HepG2 (cell line): Measurements from ENCODE around the gene LYRM1. TPM values are rescaled to one million over a fixed set of nuclear protein-coding genes. Genes with fewer than 3 reads are reported as not detected.

Experiments used
- CEBPB ChIP-seq: IDR thresholded peaks from 2 replicates; pipeline ENCODE4 v1.6.1; 2011; ENCODE audit warnings: low read depth, low read length, improper control_type of control experiment, borderline replicate concordance
- CEBPG ChIP-seq: IDR thresholded peaks from 2 replicates; pipeline ENCODE4 v1.6.1; 2016
- ESRRA ChIP-seq: sonication (generic); formaldehyde crosslinking; IDR thresholded peaks from 2 replicates; pipeline ENCODE4 v1.5.1; 2020; ENCODE audit warnings: mild to moderate bottlenecking, low read depth, missing genetic modification reagents
- IRF1 ChIP-seq: sonication (generic); formaldehyde crosslinking; IDR thresholded peaks from 2 replicates; pipeline ENCODE4 v1.4.0; 2020; ENCODE audit warnings: low read depth, mild to moderate bottlenecking, missing genetic modification reagents
- KDM6A ChIP-seq: IDR thresholded peaks from 2 replicates; pipeline ENCODE4 v1.6.1; 2016; ENCODE audit warnings: low read depth
- MAFK ChIP-seq, 2 experiments: IDR thresholded peaks in 1 of 2; conservative IDR thresholded peaks in 1 of 2; 2 replicates each; pipeline ENCODE4 v1.6.1; 2011; ENCODE audit warnings: improper control_type of control experiment in 2 of 2, low read length in 2 of 2
- NCOA2 ChIP-seq: sonication (generic); formaldehyde crosslinking; IDR thresholded peaks from 2 replicates; pipeline ENCODE4 v1.8.0; 2022; ENCODE audit warnings: inconsistent platforms
- NPAS2 ChIP-seq: sonication (generic); formaldehyde crosslinking; IDR thresholded peaks from 2 replicates; pipeline ENCODE4 v1.8.0; 2022; ENCODE audit warnings: mild to moderate bottlenecking, missing genetic modification reagents, borderline replicate concordance
- RAD21 ChIP-seq: fragments of 450-650 bp; formaldehyde crosslinking; IDR thresholded peaks from 2 replicates; pipeline ENCODE4 v1.5.0; 2020; ENCODE audit warnings: mild to moderate bottlenecking
- SALL2 ChIP-seq: sonication (generic); formaldehyde crosslinking; IDR thresholded peaks from 2 replicates; pipeline ENCODE4 v1.8.1; 2023; ENCODE audit warnings: mild to moderate bottlenecking, missing genetic modification reagents, inconsistent platforms
- SMC3 ChIP-seq: IDR thresholded peaks from 2 replicates; pipeline ENCODE4 v1.6.1; 2011; ENCODE audit warnings: low read length, improper control_type of control experiment
- TAF1 ChIP-seq: sonication (generic); formaldehyde crosslinking; IDR thresholded peaks from 2 replicates; pipeline ENCODE4 v1.4.0; 2020; ENCODE audit warnings: missing genetic modification reagents
- XBP1 ChIP-seq: sonication (generic); formaldehyde crosslinking; IDR thresholded peaks from 2 replicates; pipeline ENCODE4 v1.5.0; 2020; ENCODE audit warnings: missing genetic modification reagents
- ZNF136 ChIP-seq: sonication (generic); formaldehyde crosslinking; IDR thresholded peaks from 2 replicates; pipeline ENCODE4 v1.8.1; 2022; ENCODE audit warnings: low read depth, mild to moderate bottlenecking, moderate library complexity, missing genetic modification reagents
- ZNF75D ChIP-seq: sonication (generic); formaldehyde crosslinking; IDR thresholded peaks from 2 replicates; pipeline ENCODE4 v1.8.1; 2023; ENCODE audit warnings: missing genetic modification reagents, mild to moderate bottlenecking, borderline replicate concordance
- ZNF773 ChIP-seq: sonication (generic); formaldehyde crosslinking; IDR thresholded peaks from 2 replicates; pipeline ENCODE4 v1.4.0; 2020; ENCODE audit warnings: missing genetic modification reagents, borderline replicate concordance
- polyA plus RNA-seq, 8 experiments: library from polyadenylated mRNA; depleted of rRNA in 3 of 8; stranded (reverse) in 7 of 8; unstranded in 1 of 8; fragments of >200 nt; fragmentation: Illumina TruSeq in 4 of 8; extraction: Trizol in 4 of 8; gene quantifications; 2 replicates each; pipeline versions ENCODE4 v1.2.1 to v1.2.3, GENCODE V29; 2011 to 2016; ENCODE audit warnings: low read depth in 4 of 8, missing spikeins in 1 of 8, mixed read lengths in 1 of 8; ENCODE audit not compliant: insufficient read depth in 1 of 8
- total RNA-seq, 5 experiments: library from RNA; depleted of rRNA; stranded (reverse); fragments of >200 nt; fragmentation: Illumina TruSeq; extraction: Trizol; gene quantifications; 2 replicates each; pipeline ENCODE4 v1.2.3, GENCODE V29; 2016; ENCODE audit warnings: low read depth in 1 of 5
- TF ChIP-seq, protein P1 (sequence below): sonication (generic); formaldehyde crosslinking; IDR thresholded peaks from 2 replicates; pipeline ENCODE4 v1.8.0; 2022; ENCODE audit warnings: mild to moderate bottlenecking, missing genetic modification reagents, moderate library complexity
- TF ChIP-seq, protein P2 (sequence below): sonication (generic); formaldehyde crosslinking; IDR thresholded peaks from 2 replicates; pipeline ENCODE4 v1.4.0; 2020; ENCODE audit warnings: missing genetic modification reagents
- TF ChIP-seq, protein P3 (sequence below): sonication (generic); formaldehyde crosslinking; conservative IDR thresholded peaks from 2 replicates; pipeline ENCODE4 v1.8.1; 2023; ENCODE audit warnings: missing genetic modification reagents
- TF ChIP-seq, protein P4 (sequence below): IDR thresholded peaks from 2 replicates; pipeline ENCODE4 v1.6.1; 2016; ENCODE audit warnings: missing genetic modification reagents, missing compliant biosample characterization
- TF ChIP-seq, protein P5 (sequence below): sonication (generic); formaldehyde crosslinking; IDR thresholded peaks from 2 replicates; pipeline ENCODE4 v1.5.1; 2020; ENCODE audit warnings: missing genetic modification reagents, mild to moderate bottlenecking, borderline replicate concordance

Gene LYRM1
- total and polyA plus RNA-seq, 2 of the 13 experiments (the other 11 are each of a cell fraction or from before 2014, with no cell fraction given) = 59.2 to 82.6 TPM

GRCh38 chr16:20897253-20897897 lies 3.2 kb upstream of the LYRM1 start (continued):
- TF ChIP-seq TAF1 (CRISPR knock-in tag) (peak; percentile 23; the same call in 1 of the 2 replicates), NPAS2 (CRISPR knock-in tag) (no peak), SALL2 (CRISPR knock-in tag) (no peak), ZNF75D (CRISPR knock-in tag) (no peak), IRF1 (no peak), CEBPG (peak; percentile 86), SMC3 (peak; percentile 13; the same call in 1 of the 2 replicates), XBP1 (CRISPR knock-in tag) (no peak), MAFK (conservative IDR thresholded peaks at IDR 0.05 in 1 of 2, IDR thresholded peaks at IDR 0.05 in 1 of 2; ENCODE audit: low read length in 2 of 2) (peak; percentile 61 to 68), ESRRA (CRISPR knock-in tag) (no peak), ZNF773 (CRISPR knock-in tag) (no peak), NCOA2 (CRISPR knock-in tag) (0 out of 2 replicates have a peak, but pooled peaks have one; percentile 35), ZNF136 (CRISPR knock-in tag) (no peak), CEBPB (peak; percentile 95), RAD21 (no peak), KDM6A (CRISPR knock-in tag) (no peak)
- TF ChIP-seq, protein P1, sequence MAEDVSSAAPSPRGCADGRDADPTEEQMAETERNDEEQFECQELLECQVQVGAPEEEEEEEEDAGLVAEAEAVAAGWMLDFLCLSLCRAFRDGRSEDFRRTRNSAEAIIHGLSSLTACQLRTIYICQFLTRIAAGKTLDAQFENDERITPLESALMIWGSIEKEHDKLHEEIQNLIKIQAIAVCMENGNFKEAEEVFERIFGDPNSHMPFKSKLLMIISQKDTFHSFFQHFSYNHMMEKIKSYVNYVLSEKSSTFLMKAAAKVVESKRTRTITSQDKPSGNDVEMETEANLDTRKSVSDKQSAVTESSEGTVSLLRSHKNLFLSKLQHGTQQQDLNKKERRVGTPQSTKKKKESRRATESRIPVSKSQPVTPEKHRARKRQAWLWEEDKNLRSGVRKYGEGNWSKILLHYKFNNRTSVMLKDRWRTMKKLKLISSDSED (CRISPR knock-in tag) = no peak
- TF ChIP-seq, protein P2, sequence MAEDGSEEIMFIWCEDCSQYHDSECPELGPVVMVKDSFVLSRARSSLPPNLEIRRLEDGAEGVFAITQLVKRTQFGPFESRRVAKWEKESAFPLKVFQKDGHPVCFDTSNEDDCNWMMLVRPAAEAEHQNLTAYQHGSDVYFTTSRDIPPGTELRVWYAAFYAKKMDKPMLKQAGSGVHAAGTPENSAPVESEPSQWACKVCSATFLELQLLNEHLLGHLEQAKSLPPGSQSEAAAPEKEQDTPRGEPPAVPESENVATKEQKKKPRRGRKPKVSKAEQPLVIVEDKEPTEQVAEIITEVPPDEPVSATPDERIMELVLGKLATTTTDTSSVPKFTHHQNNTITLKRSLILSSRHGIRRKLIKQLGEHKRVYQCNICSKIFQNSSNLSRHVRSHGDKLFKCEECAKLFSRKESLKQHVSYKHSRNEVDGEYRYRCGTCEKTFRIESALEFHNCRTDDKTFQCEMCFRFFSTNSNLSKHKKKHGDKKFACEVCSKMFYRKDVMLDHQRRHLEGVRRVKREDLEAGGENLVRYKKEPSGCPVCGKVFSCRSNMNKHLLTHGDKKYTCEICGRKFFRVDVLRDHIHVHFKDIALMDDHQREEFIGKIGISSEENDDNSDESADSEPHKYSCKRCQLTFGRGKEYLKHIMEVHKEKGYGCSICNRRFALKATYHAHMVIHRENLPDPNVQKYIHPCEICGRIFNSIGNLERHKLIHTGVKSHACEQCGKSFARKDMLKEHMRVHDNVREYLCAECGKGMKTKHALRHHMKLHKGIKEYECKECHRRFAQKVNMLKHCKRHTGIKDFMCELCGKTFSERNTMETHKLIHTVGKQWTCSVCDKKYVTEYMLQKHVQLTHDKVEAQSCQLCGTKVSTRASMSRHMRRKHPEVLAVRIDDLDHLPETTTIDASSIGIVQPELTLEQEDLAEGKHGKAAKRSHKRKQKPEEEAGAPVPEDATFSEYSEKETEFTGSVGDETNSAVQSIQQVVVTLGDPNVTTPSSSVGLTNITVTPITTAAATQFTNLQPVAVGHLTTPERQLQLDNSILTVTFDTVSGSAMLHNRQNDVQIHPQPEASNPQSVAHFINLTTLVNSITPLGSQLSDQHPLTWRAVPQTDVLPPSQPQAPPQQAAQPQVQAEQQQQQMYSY = no peak
- TF ChIP-seq, protein P3, sequence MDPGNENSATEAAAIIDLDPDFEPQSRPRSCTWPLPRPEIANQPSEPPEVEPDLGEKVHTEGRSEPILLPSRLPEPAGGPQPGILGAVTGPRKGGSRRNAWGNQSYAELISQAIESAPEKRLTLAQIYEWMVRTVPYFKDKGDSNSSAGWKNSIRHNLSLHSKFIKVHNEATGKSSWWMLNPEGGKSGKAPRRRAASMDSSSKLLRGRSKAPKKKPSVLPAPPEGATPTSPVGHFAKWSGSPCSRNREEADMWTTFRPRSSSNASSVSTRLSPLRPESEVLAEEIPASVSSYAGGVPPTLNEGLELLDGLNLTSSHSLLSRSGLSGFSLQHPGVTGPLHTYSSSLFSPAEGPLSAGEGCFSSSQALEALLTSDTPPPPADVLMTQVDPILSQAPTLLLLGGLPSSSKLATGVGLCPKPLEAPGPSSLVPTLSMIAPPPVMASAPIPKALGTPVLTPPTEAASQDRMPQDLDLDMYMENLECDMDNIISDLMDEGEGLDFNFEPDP (CRISPR knock-in tag) = no peak
- TF ChIP-seq, protein P4, sequence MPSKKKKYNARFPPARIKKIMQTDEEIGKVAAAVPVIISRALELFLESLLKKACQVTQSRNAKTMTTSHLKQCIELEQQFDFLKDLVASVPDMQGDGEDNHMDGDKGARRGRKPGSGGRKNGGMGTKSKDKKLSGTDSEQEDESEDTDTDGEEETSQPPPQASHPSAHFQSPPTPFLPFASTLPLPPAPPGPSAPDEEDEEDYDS (CRISPR knock-in tag) = 0 out of 2 replicates have a peak, but pooled peaks have one; percentile 27
- TF ChIP-seq, protein P5, sequence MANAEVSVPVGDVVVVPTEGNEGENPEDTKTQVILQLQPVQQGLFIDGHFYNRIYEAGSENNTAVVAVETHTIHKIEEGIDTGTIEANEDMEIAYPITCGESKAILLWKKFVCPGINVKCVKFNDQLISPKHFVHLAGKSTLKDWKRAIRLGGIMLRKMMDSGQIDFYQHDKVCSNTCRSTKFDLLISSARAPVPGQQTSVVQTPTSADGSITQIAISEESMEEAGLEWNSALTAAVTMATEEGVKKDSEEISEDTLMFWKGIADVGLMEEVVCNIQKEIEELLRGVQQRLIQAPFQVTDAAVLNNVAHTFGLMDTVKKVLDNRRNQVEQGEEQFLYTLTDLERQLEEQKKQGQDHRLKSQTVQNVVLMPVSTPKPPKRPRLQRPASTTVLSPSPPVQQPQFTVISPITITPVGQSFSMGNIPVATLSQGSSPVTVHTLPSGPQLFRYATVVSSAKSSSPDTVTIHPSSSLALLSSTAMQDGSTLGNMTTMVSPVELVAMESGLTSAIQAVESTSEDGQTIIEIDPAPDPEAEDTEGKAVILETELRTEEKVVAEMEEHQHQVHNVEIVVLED (CRISPR knock-in tag) = no peak
